ENCODE measurements around the gene MOB1B.
"Not testable (repeated sequence)": the region's sequence is repeated elsewhere in the genome, so short reads cannot be mapped to it uniquely, and the experiment has no call there.

Gene MOB1B

DNA sequence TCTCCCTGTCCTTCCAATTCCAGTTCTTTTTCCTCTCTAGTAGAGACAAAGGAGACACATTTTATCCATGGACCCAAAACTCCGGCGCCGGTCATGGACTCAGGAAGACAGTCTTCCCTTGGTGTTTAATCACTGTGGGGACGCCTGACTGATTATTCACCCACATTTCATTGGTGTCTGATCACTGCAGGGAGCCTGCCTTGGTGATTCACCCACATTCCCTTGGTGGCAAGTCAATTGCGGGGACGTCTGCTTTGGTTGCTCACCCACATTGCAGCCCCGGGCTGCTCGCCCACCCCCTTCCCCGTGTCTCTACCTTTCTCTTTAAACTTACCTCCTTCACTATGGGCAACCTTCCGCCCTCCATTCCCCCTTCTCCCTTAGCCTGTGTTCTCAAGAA is 129.9 kb downstream of the MOB1B start:
- peaks cover 92% of the 10 kb centered on the region for H3K36me3 ChIP-seq (ENCODE audit: insufficient read depth, low read length)
- H3K4me1 ChIP-seq (ENCODE audit: insufficient read depth, low read length); H3K27ac ChIP-seq (ENCODE audit: low read length); ATAC-seq (ENCODE audit: insufficient read depth, low read depth); H3K9ac ChIP-seq (ENCODE audit: low read depth, low read length); H3K27me3 ChIP-seq (ENCODE audit: insufficient read depth, low read length, poor library complexity); H3K9me3 ChIP-seq (ENCODE audit: insufficient read depth, low read length, severe bottlenecking); H4K20me1 ChIP-seq (ENCODE audit: insufficient read depth, low read length); H3K4me3 ChIP-seq (ENCODE audit: low read depth in 1 of 2, low read length in 2 of 2); DNase-seq; H2AFZ ChIP-seq (ENCODE audit: low read depth, low read length); H3K4me2 ChIP-seq (ENCODE audit: insufficient read depth, low read length): not testable (repeated sequence)
- H3K79me2 ChIP-seq (ENCODE audit: insufficient read depth, low read length): peaks cover 17% of the 10 kb centered on the region
